HepG2 (cell line): Measurements from ENCODE around the gene TM4SF20. TPM values are rescaled to one million over a fixed set of nuclear protein-coding genes. Genes with fewer than 3 reads are reported as not detected.
A peak's percentile ranks its signal among the peaks of the same experiment; 100 is the strongest.

Source experiments
- ATAC-seq: fragments of 200-7000 bp; cut with Tn5 transposase; 3 replicates; pipeline ENCODE4 v1.9.1; 2020; ENCODE audit warnings: mild to moderate bottlenecking, moderate library complexity
- BruUV-seq: library from RNA; stranded (reverse); fragments of 400-500 nt; replicated peaks from 2 replicates; lab custom pipeline; 2021; lab: Mats Ljungman, UMichigan
- CTCF ChIA-PET: fragments of 300-600 bp; formaldehyde crosslinking; extraction: SDS; loops from one replicate; lab custom pipeline; 2021; ENCODE audit warnings: low total read pairs, inconsistent platforms, low intra/inter-chr PET ratio; lab: Yijun Ruan, JAX
- POLR2A ChIA-PET: fragments of 350-600 bp; sonication (Branson Sonifier 250); formaldehyde crosslinking; loops from one replicate; lab custom pipeline; 2020; ENCODE audit warnings: antibody characterized with exemption, inconsistent platforms; lab: Yijun Ruan, JAX
- DNase-seq: peaks from one replicate; pipeline ENCODE4 v3.0.0-alpha.2; 2015; ENCODE audit warnings: low spot score
- FAIRE-seq: peaks from 3 replicates; lab custom pipeline; 2011; peaks lifted over from hg19 to GRCh38; lab: Jason Lieb, UNC
- H2AFZ ChIP-seq: one replicate; pipeline ENCODE4 v1.6.1; 2011; ENCODE audit warnings: low read length, inconsistent platforms
- H3K27ac ChIP-seq: fragments of 300-600 bp; 3 replicates; pipeline ENCODE4 v1.8.0; 2011; ENCODE audit warnings: mixed run types, mild to moderate bottlenecking, mixed read lengths, low read length, inconsistent platforms; ENCODE audit not compliant: insufficient read depth; ENCODE audit errors: extremely low read length
- H3K27me3 ChIP-seq, 2 experiments: fragments of 200-600 bp in 1 of 2; 2 replicates in 1 of 2; 3 replicates in 1 of 2; pipeline versions ENCODE4 v1.6.0 to v1.8.0; 2011; ENCODE audit warnings: low read length in 2 of 2, mild to moderate bottlenecking in 2 of 2, moderate library complexity in 2 of 2, inconsistent platforms in 1 of 2; ENCODE audit not compliant: insufficient read depth in 2 of 2, control insufficient read depth in 1 of 2
- H3K36me3 ChIP-seq, 2 experiments: fragments of 200-600 bp in 1 of 2; replicated peaks in 1 of 2; 2 replicates in 1 of 2; 3 replicates in 1 of 2; pipeline versions ENCODE4 v1.5.1 to v1.8.0; 2011; ENCODE audit warnings: low read length in 2 of 2, inconsistent platforms in 1 of 2; ENCODE audit not compliant: insufficient read depth in 2 of 2, control insufficient read depth in 1 of 2
- H3K4me1 ChIP-seq: 2 replicates; pipeline ENCODE4 v1.5.1; 2012; ENCODE audit warnings: low read length, inconsistent platforms; ENCODE audit not compliant: insufficient read depth
- H3K4me2 ChIP-seq: 2 replicates; pipeline ENCODE4 v1.6.0; 2011; ENCODE audit warnings: low read depth, low read length, inconsistent platforms
- H3K4me3 ChIP-seq, 3 experiments: fragments of 200-600 bp in 1 of 3; sonication (generic), shearing (Covaris generic) in 1 of 3; replicated peaks in 1 of 3; 2 replicates each; pipeline ENCODE4 v1.5.1; 2011 to 2016; ENCODE audit warnings: low read length in 3 of 3, inconsistent platforms in 2 of 3, low read depth in 2 of 3, mild to moderate bottlenecking in 2 of 3, control low read depth in 1 of 3, mixed read lengths in 1 of 3; ENCODE audit not compliant: insufficient read depth in 1 of 3
- H3K79me2 ChIP-seq: one replicate; pipeline ENCODE4 v1.6.1; 2011; ENCODE audit warnings: low read length, inconsistent platforms; ENCODE audit not compliant: insufficient read depth
- H3K9ac ChIP-seq: 2 replicates; pipeline ENCODE4 v1.6.0; 2011; ENCODE audit warnings: mild to moderate bottlenecking, low read depth, low read length, inconsistent platforms; ENCODE audit not compliant: insufficient read depth
- H3K9me3 ChIP-seq: 2 replicates; pipeline ENCODE4 v1.5.1; 2012; ENCODE audit warnings: mild to moderate bottlenecking, low read length
- H4K20me1 ChIP-seq: 2 replicates; pipeline ENCODE4 v1.6.0; 2011; ENCODE audit warnings: inconsistent platforms, mild to moderate bottlenecking, low read length, moderate library complexity; ENCODE audit not compliant: insufficient read depth
- ASH2L ChIP-seq: fragments of 300-600, 200-600 bp; sonication (generic); IDR thresholded peaks from 2 replicates; pipeline ENCODE4 v1.7.0; 2017; ENCODE audit warnings: low read depth, mild to moderate bottlenecking, moderate library complexity, mixed read lengths, low read length; ENCODE audit not compliant: insufficient read length
- CREM ChIP-seq, 2 experiments: sonication (generic) in 1 of 2; formaldehyde crosslinking in 1 of 2; IDR thresholded peaks; 2 replicates each; pipeline versions ENCODE4 v1.4.0 to v1.6.1; 2016 to 2020; ENCODE audit warnings: antibody characterized with exemption in 1 of 2, mild to moderate bottlenecking in 1 of 2, missing genetic modification reagents in 1 of 2
- HDAC2 ChIP-seq: sonication (generic); formaldehyde crosslinking; IDR thresholded peaks from 2 replicates; pipeline ENCODE4 v1.4.0; 2020; ENCODE audit warnings: missing genetic modification reagents
- HNRNPH1 ChIP-seq: fragments of 200-400 bp; formaldehyde crosslinking; optimal IDR thresholded peaks from 2 replicates; pipeline ENCODE3; 2017; ENCODE audit warnings: mild to moderate bottlenecking, low read depth, low read length
- HOXA5 ChIP-seq: sonication (generic); formaldehyde crosslinking; IDR thresholded peaks from 2 replicates; pipeline ENCODE4 v1.4.0; 2020; ENCODE audit warnings: missing genetic modification reagents
- MEIS2 ChIP-seq: sonication (generic); formaldehyde crosslinking; IDR thresholded peaks from 2 replicates; pipeline ENCODE4 v1.9.0; 2021; ENCODE audit warnings: mild to moderate bottlenecking, missing genetic modification reagents
- NBN ChIP-seq: fragments of 450-650 bp; conservative IDR thresholded peaks from 2 replicates; pipeline ENCODE4 v1.6.1; 2017
- PRMT3 ChIP-seq: sonication (generic); formaldehyde crosslinking; IDR thresholded peaks from 2 replicates; pipeline ENCODE4 v1.8.1; 2022; ENCODE audit warnings: low read depth, mild to moderate bottlenecking, moderate library complexity, missing genetic modification reagents, borderline replicate concordance
- TAF1 ChIP-seq: sonication (generic); formaldehyde crosslinking; IDR thresholded peaks from 2 replicates; pipeline ENCODE4 v1.4.0; 2020; ENCODE audit warnings: missing genetic modification reagents
- TBL1XR1 ChIP-seq: fragments of 150-350 bp; IDR thresholded peaks from 2 replicates; pipeline ENCODE4 v1.6.1; 2014; ENCODE audit warnings: borderline replicate concordance, low read length; ENCODE audit not compliant: partially characterized antibody
- TSC22D2 ChIP-seq: sonication (generic); formaldehyde crosslinking; IDR thresholded peaks from 2 replicates; pipeline ENCODE4 v1.5.1; 2020; ENCODE audit warnings: missing genetic modification reagents, mild to moderate bottlenecking, borderline replicate concordance
- ZEB1 ChIP-seq: IDR thresholded peaks from 2 replicates; pipeline ENCODE4 v1.6.1; 2012; ENCODE audit warnings: mild to moderate bottlenecking, low read depth, inconsistent platforms; ENCODE audit not compliant: insufficient replicate concordance
- ZNF207 ChIP-seq: fragments of 450-650 bp; IDR thresholded peaks from 2 replicates; pipeline ENCODE4 v1.6.1; 2016; ENCODE audit warnings: antibody characterized with exemption, borderline replicate concordance
- ZNF44 ChIP-seq: sonication (generic); formaldehyde crosslinking; IDR thresholded peaks from 2 replicates; pipeline ENCODE4 v1.5.1; 2020; ENCODE audit warnings: mild to moderate bottlenecking, missing genetic modification reagents
- ZNF570 ChIP-seq: sonication (generic); formaldehyde crosslinking; IDR thresholded peaks from 2 replicates; pipeline ENCODE4 v1.4.0; 2020; ENCODE audit warnings: mild to moderate bottlenecking, missing genetic modification reagents, borderline replicate concordance
- ZNF644 ChIP-seq: IDR thresholded peaks from 2 replicates; pipeline ENCODE4 v1.6.1; 2016; ENCODE audit warnings: low read depth
- ZNF746 ChIP-seq: sonication (generic); formaldehyde crosslinking; IDR thresholded peaks from 2 replicates; pipeline ENCODE4 v1.8.0; 2022; ENCODE audit warnings: mild to moderate bottlenecking, missing genetic modification reagents
- ZZZ3 ChIP-seq: sonication (generic); formaldehyde crosslinking; IDR thresholded peaks from 2 replicates; pipeline ENCODE4 v1.4.0; 2020; ENCODE audit warnings: missing genetic modification reagents, mild to moderate bottlenecking, borderline replicate concordance
- WGBS: methylation state at CpG from one replicate; pipeline ENCODE4 v1.1.6; 2017; ENCODE audit warnings: low lambda C conversion rate; 5-methylcytosine and 5-hydroxymethylcytosine counted together
- in situ Hi-C: cut with HindIII; loops from 2 replicates; pipeline ENCODE4 v1.10.0; 2017; ENCODE audit warnings: low pct_unique_long_range_greater_than_20kb; ENCODE audit not compliant: extremely low pct_ligation_motif_present
- intact Hi-C: fragments of 100-400 bp; cut with micrococcal nuclease; formaldehyde crosslinking; loops from one replicate; pipeline ENCODE4 v1.10.0; 2022; ENCODE audit not compliant: unreplicated experiment
- polyA plus RNA-seq, 8 experiments: library from polyadenylated mRNA; depleted of rRNA in 3 of 8; stranded (reverse) in 7 of 8; unstranded in 1 of 8; fragments of >200 nt; fragmentation: Illumina TruSeq in 4 of 8; extraction: Trizol in 4 of 8; gene quantifications; 2 replicates each; pipeline versions ENCODE4 v1.2.1 to v1.2.3, GENCODE V29; 2011 to 2016; ENCODE audit warnings: low read depth in 4 of 8, missing spikeins in 1 of 8, mixed read lengths in 1 of 8; ENCODE audit not compliant: insufficient read depth in 1 of 8
- total RNA-seq, 5 experiments: library from RNA; depleted of rRNA; stranded (reverse); fragments of >200 nt; fragmentation: Illumina TruSeq; extraction: Trizol; gene quantifications; 2 replicates each; pipeline ENCODE4 v1.2.3, GENCODE V29; 2016; ENCODE audit warnings: low read depth in 1 of 5
- TF ChIP-seq, protein P1 (sequence below): sonication (generic); formaldehyde crosslinking; IDR thresholded peaks from 2 replicates; pipeline ENCODE4 v1.5.1; 2020; ENCODE audit warnings: missing genetic modification reagents, mild to moderate bottlenecking, borderline replicate concordance
- TF ChIP-seq, protein P2 (sequence below): sonication (generic); formaldehyde crosslinking; IDR thresholded peaks from 2 replicates; pipeline ENCODE4 v1.8.0; 2022; ENCODE audit warnings: missing genetic modification reagents, mild to moderate bottlenecking, inconsistent platforms, borderline replicate concordance

The TM4SF20 gene
- total and polyA plus RNA-seq, 2 of the 13 experiments (the other 11 are each of a cell fraction or from before 2014, with no cell fraction given): not detected

- peak; percentile 16 for TF ChIP-seq ASH2L
- no peak for TF ChIP-seq TBL1XR1
- no peak for TF ChIP-seq ZZZ3 (CRISPR knock-in tag)
- no peak for TF ChIP-seq TSC22D2 (CRISPR knock-in tag)
- TF ChIP-seq ZNF746 (CRISPR knock-in tag): no peak
Observed at GRCh38 chr2:227325839-227326195, 53.3 kb downstream of the TM4SF20 start (continued).

DNA sequence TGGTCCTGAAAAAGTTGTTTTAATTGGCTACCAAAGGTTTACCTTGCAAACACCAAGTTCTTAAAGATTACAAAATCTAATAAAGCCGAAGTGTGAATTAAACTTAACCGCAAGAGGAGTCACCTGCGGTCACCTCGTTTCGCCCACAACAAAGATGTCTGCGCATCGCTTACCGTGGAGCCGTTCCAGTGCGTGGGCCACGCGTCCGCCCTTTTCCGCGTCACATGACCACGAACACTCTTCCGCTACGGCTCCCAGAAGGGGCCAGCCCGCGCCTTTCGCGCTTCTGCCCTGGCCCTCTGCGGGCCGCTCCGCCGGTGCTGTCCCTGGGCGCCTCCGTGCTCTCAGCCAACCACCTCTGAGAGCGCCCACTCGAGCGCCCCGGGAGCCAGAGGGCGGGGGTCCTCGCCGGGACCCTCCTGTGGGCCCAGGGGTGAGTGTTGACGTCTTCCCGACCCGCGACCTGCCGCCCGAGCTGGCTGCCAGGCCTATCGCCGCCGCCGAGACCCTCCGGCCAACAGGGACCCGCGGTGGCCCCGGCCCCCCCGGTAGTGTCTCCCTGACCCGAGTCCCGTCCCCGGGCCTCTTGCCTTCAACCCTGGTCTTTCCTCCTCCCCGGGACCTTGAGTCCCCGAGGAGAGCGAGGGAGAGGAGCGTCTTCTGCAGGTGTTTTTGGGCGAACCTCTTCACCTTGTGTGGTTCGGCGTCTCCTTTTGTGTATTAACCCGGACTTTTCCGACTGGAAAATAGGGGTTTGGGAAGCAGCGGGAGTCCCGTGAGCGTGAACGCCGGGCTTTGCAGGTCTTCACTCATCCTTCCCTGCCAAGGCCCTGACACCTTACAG is 53.9 kb downstream of the TM4SF20 start, which contains the start of gene MFF:
MFF (plus strand) TSS at position 257 of the 844 bp plus-strand sequence. CDS start 5,415 bp downstream, outside the sequence.
- ATAC-seq: peak; percentile 97
- TF ChIP-seq MEIS2 (CRISPR knock-in tag) (peak; percentile 94), ZNF44 (CRISPR knock-in tag) (peak; percentile 77), CREM (IDR thresholded peaks at IDR 0.05) (peak; percentile 90), CREM (CRISPR knock-in tag; IDR thresholded peaks at IDR 0.05) (0 out of 2 replicates have a peak, but pooled peaks have one; percentile 40), HNRNPH1 (no peak), ZNF644 (CRISPR knock-in tag) (peak; percentile 95), PRMT3 (CRISPR knock-in tag) (peak; percentile 98), HDAC2 (peak; percentile 96), HOXA5 (CRISPR knock-in tag) (peak; percentile 95), ZNF570 (CRISPR knock-in tag) (no peak), NBN (no peak), ZNF207 (no peak), TAF1 (CRISPR knock-in tag) (peak; percentile 95), ZEB1 (peak; percentile 28)
- TF ChIP-seq, protein P1, sequence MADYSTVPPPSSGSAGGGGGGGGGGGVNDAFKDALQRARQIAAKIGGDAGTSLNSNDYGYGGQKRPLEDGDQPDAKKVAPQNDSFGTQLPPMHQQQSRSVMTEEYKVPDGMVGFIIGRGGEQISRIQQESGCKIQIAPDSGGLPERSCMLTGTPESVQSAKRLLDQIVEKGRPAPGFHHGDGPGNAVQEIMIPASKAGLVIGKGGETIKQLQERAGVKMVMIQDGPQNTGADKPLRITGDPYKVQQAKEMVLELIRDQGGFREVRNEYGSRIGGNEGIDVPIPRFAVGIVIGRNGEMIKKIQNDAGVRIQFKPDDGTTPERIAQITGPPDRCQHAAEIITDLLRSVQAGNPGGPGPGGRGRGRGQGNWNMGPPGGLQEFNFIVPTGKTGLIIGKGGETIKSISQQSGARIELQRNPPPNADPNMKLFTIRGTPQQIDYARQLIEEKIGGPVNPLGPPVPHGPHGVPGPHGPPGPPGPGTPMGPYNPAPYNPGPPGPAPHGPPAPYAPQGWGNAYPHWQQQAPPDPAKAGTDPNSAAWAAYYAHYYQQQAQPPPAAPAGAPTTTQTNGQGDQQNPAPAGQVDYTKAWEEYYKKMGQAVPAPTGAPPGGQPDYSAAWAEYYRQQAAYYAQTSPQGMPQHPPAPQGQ (CRISPR knock-in tag): no peak
- TF ChIP-seq, protein P2, sequence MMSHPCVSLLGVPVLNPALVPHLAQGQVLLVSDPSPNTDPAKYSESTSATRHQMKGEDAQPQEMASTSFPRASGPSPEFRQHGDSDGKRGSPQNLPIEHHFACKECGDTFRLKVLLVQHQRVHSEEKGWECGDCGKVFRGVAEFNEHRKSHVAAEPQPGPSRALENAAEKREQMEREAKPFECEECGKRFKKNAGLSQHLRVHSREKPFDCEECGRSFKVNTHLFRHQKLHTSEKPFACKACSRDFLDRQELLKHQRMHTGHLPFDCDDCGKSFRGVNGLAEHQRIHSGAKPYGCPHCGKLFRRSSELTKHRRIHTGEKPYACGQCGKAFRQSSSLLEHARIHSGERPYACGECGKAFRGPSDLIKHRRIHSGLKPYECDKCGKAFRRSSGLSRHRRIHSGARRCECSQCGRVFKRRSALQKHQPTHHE: peak; percentile 67; the same call in 1 of the 2 replicates

More for the DNA sequence above, 53.9 kb downstream of the TM4SF20 start, which contains the start of gene MFF:
- intact Hi-C loops: loop anchor here (2.0 to 5.0 kb wide), 3 partner anchors 86 to 492 kb away; no protein-coding TSS in a partner anchor
- FAIRE-seq (peak; percentile 55), DNase-seq (peak; percentile 92)
- Histone ChIP-seq H3K9me3 (peaks cover 14% of the 10 kb centered on the region), H4K20me1 (no peaks in the 10 kb centered on the region), H3K9ac (peak within 1 kb of the TSS; percentile 95), H3K4me3 (peak within 1 kb of the TSS; percentile 94 to 98 (median 96)), H3K4me2 (peak within 1 kb of the TSS; percentile 94), H2AFZ (peak within 1 kb of the TSS; percentile 97), H3K4me1 (peaks cover 37% of the 10 kb centered on the region), H3K27ac (peak within 1 kb of the TSS; percentile 87), H3K27me3 (no peaks in the 10 kb centered on the region), H3K36me3 (peaks cover 0 to 11% of the 10 kb centered on the region in 2 experiments; a peak in 1 of 5 replicates), H3K79me2 (peaks cover 55% of the 10 kb centered on the region)
- ChIA-PET CTCF (no interaction called here), POLR2A (interaction anchor here (1.5 to 2.7 kb wide), 4 partner anchors 12 to 129 kb away, joined by 3 to 33 read pairs (median 8); no protein-coding TSS in a partner anchor)
- in situ Hi-C loops: no loop called here
- WGBS: 9% methylated on average over 50 of the region's 67 CpGs
- no TSS peak for BruUV-seq
